ENCODE data around the gene RBBP8.

Gene RBBP8

DNA sequence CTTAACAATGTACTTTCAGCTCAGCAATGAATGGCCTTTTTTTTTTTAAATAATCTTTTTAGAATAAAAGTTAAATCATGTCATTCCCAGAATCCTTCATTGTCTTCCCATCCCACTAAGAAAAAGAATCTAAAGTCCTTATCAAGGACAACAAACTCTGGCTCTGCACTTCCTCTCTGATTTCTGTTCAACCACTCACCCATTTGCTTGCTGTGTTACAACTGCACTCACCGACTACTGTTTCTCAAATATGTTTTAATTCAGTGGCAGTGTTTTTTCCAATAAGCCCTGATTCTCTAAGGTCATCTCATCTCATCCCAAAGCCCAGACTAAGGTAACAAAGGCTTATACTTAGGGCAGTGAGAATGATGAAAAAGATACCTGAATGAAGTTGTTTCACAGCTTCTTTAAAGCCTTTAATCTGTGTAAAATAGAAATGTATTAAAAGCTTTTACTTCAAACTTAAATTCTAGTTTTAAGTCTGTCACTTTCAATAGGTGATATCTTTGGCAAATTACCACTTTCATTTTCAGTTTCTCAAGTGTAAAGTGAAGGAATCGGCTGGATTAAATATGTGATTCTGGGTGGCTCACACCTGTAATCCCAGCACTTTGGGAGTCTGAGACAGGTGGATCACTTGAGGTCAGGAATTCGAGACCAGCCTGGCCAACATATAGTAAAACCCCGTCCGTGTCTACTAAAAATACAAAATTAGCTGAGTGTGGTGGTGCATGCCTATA is 87.6 kb downstream of the RBBP8 start:
- TF ChIP-seq ZFX (IDR thresholded peaks at IDR 0.05; ENCODE audit: borderline replicate concordance): no peak
- TF ChIP-seq, protein P1, sequence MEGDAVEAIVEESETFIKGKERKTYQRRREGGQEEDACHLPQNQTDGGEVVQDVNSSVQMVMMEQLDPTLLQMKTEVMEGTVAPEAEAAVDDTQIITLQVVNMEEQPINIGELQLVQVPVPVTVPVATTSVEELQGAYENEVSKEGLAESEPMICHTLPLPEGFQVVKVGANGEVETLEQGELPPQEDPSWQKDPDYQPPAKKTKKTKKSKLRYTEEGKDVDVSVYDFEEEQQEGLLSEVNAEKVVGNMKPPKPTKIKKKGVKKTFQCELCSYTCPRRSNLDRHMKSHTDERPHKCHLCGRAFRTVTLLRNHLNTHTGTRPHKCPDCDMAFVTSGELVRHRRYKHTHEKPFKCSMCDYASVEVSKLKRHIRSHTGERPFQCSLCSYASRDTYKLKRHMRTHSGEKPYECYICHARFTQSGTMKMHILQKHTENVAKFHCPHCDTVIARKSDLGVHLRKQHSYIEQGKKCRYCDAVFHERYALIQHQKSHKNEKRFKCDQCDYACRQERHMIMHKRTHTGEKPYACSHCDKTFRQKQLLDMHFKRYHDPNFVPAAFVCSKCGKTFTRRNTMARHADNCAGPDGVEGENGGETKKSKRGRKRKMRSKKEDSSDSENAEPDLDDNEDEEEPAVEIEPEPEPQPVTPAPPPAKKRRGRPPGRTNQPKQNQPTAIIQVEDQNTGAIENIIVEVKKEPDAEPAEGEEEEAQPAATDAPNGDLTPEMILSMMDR (IDR thresholded peaks at IDR 0.05): no peak

DNA sequence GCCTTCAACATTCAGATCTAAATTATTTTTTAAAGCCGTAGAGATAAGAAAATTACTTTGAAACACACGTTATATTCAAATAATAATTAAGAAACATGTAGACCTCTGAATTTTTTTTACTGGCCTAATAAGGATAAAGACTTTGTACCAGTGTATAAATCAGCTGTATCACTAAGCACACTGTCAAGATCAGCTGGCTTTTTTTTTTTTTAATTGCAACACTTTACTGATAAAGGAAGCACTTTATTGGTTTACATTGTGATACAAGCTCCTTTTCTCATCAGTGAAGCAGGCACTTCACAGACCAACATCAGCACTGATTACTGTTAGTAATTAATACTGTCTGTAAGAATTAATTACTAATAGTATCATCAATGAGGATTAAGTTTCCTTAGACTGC is 88.5 kb downstream of the RBBP8 start:
- no peak overlapping the region for H3K27ac ChIP-seq
- TF ChIP-seq, protein P1 (IDR thresholded peaks at IDR 0.05): no peak
- no peak for TF ChIP-seq ZFX (IDR thresholded peaks at IDR 0.05; ENCODE audit: borderline replicate concordance)

More for the DNA sequence above, 87.6 kb downstream of the RBBP8 start:
- no peak overlapping the region for H3K27ac ChIP-seq

DNA sequence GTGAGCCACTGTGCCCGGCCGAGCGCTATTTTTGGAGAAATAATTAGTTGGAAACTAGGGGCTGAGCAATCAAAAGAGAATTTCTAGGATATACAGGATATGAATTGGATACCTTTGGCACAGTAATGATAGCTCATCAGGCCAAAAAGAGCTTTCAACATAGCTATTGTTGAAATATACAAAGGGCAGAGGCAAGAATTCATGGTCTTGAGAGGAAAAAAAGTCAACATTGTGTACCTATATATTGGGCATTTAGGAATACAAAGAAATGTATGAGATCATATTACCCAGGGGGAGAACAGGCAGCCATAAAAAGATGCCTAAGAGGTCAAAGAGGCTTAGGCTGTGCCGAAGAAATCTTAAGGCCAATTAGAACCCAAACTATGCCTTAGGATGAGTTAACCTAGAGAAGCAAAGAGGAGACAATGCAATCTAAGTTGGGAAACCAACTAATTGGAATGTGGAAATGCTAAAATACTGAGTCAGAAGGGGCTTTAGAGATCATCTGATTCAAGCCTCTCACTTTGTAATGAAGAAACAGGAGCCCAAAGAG is 99.0 kb downstream of the RBBP8 start:
- no peak for TF ChIP-seq ZFX (IDR thresholded peaks at IDR 0.05; ENCODE audit: borderline replicate concordance)
- TF ChIP-seq, protein P1 (IDR thresholded peaks at IDR 0.05): no peak
- no peak overlapping the region for H3K27ac ChIP-seq

DNA sequence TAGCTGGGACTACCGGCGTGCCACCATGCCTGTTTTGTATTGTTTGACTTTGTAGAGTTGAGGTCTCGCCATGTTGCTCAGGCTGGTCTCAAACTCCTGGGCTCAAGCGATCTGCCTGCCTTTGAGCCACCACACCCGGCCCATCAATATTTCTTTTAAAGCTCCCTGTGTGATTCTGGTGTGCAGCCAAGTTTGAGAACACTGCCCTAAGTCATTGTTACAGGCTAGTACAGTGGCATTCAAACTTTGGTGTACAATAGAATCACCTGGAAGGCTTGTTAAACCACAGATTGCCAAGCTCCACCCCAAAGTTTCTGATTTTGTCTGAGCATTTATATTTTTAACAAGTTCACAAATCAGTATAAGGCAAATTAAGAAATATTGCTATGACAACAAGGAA is 99.9 kb downstream of the RBBP8 start:
- no peak for TF ChIP-seq ZFX (IDR thresholded peaks at IDR 0.05; ENCODE audit: borderline replicate concordance)
- TF ChIP-seq, protein P1 (IDR thresholded peaks at IDR 0.05): no peak
- H3K27ac ChIP-seq: no peak overlapping the region

DNA sequence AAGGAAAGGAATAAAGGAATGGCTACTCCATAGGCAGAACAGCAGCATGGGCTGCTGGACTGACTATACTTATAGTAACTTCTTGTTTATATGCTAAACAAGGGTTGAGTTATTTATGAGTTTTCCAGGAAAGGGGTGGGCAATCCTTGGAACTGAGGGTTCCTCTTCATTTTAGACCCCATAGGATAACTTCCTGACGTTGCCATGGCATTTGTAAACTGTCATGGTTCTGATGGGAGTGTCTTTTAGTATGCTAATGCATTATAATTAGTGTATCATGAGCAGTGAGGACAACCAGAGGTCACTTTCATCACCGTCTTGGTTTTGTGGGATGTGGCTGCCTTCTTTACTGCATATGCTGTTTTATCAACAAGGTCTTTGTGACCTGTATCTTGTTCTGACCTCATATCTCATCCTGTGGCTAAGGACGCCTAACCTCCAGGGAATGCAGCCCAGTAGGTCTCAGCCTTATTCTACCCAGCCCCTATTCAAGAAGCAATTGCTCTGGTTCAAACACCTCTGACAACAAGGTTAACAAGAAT is 103.6 kb downstream of the RBBP8 start:
- H3K27ac ChIP-seq: no peak overlapping the region
- TF ChIP-seq ZFX (IDR thresholded peaks at IDR 0.05; ENCODE audit: borderline replicate concordance): no peak
- TF ChIP-seq, protein P1 (IDR thresholded peaks at IDR 0.05): no peak

DNA sequence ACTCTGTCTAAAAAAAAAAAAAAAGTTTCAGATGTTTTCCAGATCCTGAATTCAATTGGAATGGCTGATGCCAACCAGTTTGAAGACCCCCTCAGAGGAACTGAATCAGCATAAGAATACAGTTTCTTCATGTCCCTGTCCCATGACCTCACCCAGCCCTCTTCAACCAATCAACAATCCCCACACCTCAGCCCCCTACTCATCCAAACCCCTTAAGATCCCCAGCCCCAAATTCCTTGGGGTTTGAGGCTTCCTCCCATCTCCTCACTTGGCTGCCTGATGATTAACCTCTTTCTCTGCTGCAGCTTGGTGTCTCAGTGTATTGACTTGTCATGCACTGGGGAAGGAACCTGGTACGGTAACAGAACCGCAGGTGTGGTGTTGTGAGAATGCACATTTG is 104.5 kb downstream of the RBBP8 start:
- no peak overlapping the region for H3K27ac ChIP-seq
- TF ChIP-seq, protein P1 (IDR thresholded peaks at IDR 0.05): no peak
- no peak for TF ChIP-seq ZFX (IDR thresholded peaks at IDR 0.05; ENCODE audit: borderline replicate concordance)

DNA sequence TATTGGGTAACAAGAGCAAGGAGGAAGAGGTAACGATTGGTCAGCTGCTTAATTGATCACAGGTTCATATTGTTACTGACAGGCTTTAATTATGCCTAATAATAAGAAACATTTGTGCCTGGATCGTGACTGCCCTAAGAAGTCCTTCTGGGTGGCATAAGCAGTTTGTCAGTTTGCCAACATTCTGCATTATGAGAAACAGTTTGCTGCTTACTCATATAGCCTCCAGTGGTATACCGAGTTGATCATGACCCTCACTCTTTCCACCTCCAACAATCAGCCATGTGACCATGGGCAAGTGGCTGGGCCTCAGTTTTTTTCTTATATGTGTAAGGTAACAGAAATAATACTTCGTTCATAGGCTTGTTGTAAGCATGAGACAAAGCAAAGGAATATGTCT is 105.6 kb downstream of the RBBP8 start:
- H3K27ac ChIP-seq: no peak overlapping the region
- TF ChIP-seq, protein P1 (IDR thresholded peaks at IDR 0.05): no peak
- TF ChIP-seq ZFX (IDR thresholded peaks at IDR 0.05; ENCODE audit: borderline replicate concordance): no peak
